ENCODE results near the gene CRY2. TPM values are rescaled to one million over a fixed set of nuclear protein-coding genes. Genes with fewer than 3 reads are reported as not detected.

Gene CRY2
- total and polyA plus RNA-seq, 2 of the 13 experiments (the other 11 are each of a cell fraction or from before 2014, with no cell fraction given), result 10.1 to 12.2 TPM

- TF ChIP-seq ZNF280B (CRISPR knock-in tag; IDR thresholded peaks at IDR 0.05; ENCODE audit: borderline replicate concordance) (no peak; the same call in none of the 2 replicates), ZNF253 (CRISPR knock-in tag; IDR thresholded peaks at IDR 0.05; ENCODE audit: borderline replicate concordance) (no peak), POGZ (CRISPR knock-in tag; IDR thresholded peaks at IDR 0.05) (no peak; the same call in 1 of the 2 replicates), POLR2AphosphoS2 (IDR thresholded peaks at IDR 0.05; ENCODE audit: low read depth, low read length) (peak; percentile 92), ZKSCAN8 (CRISPR knock-in tag; IDR thresholded peaks at IDR 0.05; ENCODE audit: borderline replicate concordance) (peak; percentile 43; the same call in 1 of the 2 replicates), ZFP36L2 (CRISPR knock-in tag; IDR thresholded peaks at IDR 0.05) (no peak), RAD21 (CRISPR knock-in tag; IDR thresholded peaks at IDR 0.05) (peak; percentile 44), ZNF33A (CRISPR knock-in tag; IDR thresholded peaks at IDR 0.05; ENCODE audit: borderline replicate concordance) (no peak), KMT2B (CRISPR knock-in tag; IDR thresholded peaks at IDR 0.05) (peak; percentile 65; the same call in 1 of the 2 replicates), RCOR2 (CRISPR knock-in tag; IDR thresholded peaks at IDR 0.05) (no peak), SETDB1 (CRISPR knock-in tag; IDR thresholded peaks at IDR 0.05; ENCODE audit: borderline replicate concordance) (no peak), ZNF501 (CRISPR knock-in tag; IDR thresholded peaks at IDR 0.05) (peak; percentile 88), ZC3H13 (CRISPR knock-in tag; IDR thresholded peaks at IDR 0.05) (no peak), ZNF354B (CRISPR knock-in tag; IDR thresholded peaks at IDR 0.05) (no peak), ZNF556 (CRISPR knock-in tag; IDR thresholded peaks at IDR 0.05; ENCODE audit: borderline replicate concordance) (no peak; the same call in none of the 2 replicates), HOXD1 (CRISPR knock-in tag; IDR thresholded peaks at IDR 0.05) (no peak), SKIL (CRISPR knock-in tag; IDR thresholded peaks at IDR 0.05; ENCODE audit: borderline replicate concordance) (no peak), ZNF124 (CRISPR knock-in tag; IDR thresholded peaks at IDR 0.05) (no peak), CAMTA2 (CRISPR knock-in tag; IDR thresholded peaks at IDR 0.05; ENCODE audit: borderline replicate concordance) (no peak; the same call in 1 of the 2 replicates), ZNF644 (CRISPR knock-in tag; IDR thresholded peaks at IDR 0.05; ENCODE audit: low read depth) (no peak), SMC3 (IDR thresholded peaks at IDR 0.05; ENCODE audit: low read length) (no peak), KDM5B (CRISPR knock-in tag; IDR thresholded peaks at IDR 0.05; ENCODE audit: borderline replicate concordance) (0 out of 2 replicates have a peak, but pooled peaks have one; percentile 27)
- TF ChIP-seq, protein P1, sequence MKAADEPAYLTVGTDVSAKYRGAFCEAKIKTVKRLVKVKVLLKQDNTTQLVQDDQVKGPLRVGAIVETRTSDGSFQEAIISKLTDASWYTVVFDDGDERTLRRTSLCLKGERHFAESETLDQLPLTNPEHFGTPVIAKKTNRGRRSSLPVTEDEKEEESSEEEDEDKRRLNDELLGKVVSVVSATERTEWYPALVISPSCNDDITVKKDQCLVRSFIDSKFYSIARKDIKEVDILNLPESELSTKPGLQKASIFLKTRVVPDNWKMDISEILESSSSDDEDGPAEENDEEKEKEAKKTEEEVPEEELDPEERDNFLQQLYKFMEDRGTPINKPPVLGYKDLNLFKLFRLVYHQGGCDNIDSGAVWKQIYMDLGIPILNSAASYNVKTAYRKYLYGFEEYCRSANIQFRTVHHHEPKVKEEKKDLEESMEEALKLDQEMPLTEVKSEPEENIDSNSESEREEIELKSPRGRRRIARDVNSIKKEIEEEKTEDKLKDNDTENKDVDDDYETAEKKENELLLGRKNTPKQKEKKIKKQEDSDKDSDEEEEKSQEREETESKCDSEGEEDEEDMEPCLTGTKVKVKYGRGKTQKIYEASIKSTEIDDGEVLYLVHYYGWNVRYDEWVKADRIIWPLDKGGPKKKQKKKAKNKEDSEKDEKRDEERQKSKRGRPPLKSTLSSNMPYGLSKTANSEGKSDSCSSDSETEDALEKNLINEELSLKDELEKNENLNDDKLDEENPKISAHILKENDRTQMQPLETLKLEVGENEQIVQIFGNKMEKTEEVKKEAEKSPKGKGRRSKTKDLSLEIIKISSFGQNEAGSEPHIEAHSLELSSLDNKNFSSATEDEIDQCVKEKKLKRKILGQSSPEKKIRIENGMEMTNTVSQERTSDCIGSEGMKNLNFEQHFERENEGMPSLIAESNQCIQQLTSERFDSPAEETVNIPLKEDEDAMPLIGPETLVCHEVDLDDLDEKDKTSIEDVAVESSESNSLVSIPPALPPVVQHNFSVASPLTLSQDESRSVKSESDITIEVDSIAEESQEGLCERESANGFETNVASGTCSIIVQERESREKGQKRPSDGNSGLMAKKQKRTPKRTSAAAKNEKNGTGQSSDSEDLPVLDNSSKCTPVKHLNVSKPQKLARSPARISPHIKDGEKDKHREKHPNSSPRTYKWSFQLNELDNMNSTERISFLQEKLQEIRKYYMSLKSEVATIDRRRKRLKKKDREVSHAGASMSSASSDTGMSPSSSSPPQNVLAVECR (CRISPR knock-in tag; IDR thresholded peaks at IDR 0.05; ENCODE audit: borderline replicate concordance), result peak; percentile 95
These were observed 70.5 kb downstream of the CRY2 start, which contains the start of gene PEX16 (continued) for GRCh38 chr11:45917623-45918330.

All from HepG2 (cell line).